ENCODE measurements around the gene UBE3B.
A peak's percentile ranks its signal among the peaks of the same experiment; 100 is the strongest.
"Not testable (repeated sequence)": the region's sequence is repeated elsewhere in the genome, so short reads cannot be mapped to it uniquely, and the experiment has no call there.

The UBE3B gene

DNA sequence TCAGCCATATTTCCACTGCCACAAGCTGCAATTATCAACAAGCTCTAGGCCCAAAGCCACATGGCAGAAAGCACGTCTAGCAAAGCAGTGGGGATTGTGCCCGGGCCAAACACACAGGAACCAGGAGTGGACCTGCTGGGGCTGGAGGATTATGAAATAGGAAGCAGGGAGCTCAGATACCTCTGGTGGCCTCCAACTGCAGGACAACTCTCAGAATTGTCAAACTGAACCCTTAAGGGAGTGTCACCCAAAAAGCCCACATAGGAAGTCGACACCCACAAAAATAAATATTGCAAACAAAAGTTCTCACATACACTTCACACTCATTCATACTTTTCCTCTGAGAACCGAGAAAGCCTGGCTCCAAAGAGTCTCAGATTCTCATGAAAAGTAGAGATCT is 26.5 kb upstream of the UBE3B start:
- DNase-seq = no peak

DNA sequence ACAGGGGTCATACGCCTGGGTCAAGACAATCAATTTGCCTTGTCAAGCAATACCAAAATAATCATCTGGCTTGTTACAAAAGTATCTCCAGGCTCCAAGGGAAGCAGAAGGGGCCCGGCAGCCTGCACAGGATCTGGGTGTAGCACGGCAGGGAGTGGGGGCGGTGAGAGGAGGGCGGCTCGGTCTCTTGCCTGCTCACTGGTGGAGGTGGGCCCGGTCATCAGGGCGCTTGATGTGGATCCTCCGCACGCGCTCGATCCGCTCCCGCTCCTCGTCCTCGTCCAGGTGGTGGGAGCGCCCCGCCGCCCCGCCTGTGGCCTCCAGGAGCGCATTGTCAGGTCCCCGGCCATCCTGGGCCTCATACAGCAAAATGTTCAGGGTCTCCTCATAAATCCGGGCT is 26.0 kb upstream of the UBE3B start:
- DNase-seq = no peak

DNA sequence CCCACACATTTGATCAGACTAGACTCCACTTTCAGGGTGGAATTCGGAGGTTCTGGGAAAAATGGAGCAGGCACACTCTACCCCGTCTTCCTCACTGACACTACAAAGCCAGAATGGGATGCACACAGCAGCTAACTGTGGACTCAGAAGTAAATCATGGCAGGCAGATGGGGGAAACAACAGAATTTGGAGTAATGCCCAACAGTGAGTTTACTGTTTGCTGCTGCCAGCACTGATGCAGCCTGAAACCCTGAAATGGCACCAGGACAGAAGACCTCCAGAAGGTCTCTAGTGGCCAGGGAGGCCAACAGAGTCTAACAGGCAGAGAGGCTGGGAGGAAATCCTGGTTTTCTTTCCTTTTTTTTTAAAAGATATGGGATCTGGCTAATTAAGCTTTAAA is 24.9 kb upstream of the UBE3B start:
- peak in 1 of 14 donors; percentile 5 for DNase-seq

DNA sequence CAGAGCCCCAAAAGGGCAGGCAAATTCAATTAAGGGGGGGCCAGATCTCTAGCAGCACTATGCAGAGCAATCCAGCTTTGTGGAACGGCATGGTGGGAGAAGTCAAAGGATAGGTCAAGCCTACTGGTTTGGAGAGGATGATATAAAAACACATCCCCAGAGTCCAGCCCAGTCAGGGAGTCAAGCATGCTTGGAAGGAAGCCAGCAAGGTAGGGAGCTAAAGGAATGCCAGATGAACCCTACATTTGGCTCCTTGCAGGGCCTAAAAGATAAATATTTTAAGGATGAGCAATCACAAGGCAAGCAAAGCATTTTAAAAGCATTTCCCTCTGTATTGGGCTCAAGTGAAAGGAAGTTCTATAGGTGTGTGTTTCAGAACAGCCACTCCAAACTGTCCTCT is 21.7 kb upstream of the UBE3B start:
- no peak for DNase-seq

DNA sequence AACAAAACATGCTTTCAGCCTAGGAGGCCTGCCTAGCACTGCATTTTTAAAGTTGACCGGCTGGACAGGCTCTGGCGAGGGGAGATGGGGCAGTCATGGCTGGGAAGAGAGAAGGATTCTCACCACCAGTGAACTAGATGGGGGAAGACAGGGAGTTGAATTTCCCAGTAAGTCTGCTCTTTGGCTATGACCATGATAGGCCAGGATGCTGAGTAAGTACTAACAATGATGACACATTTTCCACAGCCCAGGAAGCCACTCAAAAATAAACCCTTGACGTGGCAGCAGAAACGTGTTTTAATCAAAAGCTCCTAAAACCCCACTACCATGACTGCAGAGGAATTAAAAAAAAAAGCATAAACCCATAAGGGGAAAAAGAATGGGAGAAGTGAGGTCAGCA is 19.3 kb upstream of the UBE3B start:
- no peak for DNase-seq

DNA sequence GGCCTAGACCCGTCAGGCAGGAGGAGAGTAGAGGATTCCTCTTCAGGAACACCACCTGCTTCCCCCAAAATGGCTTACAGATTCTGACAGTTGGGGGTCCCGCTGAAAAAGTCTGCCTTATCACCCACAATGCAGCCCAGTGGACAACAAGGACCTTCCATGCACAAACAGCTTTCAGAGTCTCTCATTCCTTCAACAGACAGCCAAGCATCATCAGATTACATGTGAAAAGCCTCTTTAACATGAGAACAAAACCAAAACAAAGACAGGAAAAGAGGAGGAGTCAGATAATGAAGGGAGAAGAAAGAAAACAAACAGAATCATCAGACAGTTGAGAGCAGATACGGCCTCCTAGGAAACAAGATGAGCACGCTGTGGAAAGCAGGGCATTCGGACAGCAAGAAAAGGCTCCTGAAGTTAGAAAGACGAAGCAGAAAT is 18.6 kb upstream of the UBE3B start:
- DNase-seq = no peak

DNA sequence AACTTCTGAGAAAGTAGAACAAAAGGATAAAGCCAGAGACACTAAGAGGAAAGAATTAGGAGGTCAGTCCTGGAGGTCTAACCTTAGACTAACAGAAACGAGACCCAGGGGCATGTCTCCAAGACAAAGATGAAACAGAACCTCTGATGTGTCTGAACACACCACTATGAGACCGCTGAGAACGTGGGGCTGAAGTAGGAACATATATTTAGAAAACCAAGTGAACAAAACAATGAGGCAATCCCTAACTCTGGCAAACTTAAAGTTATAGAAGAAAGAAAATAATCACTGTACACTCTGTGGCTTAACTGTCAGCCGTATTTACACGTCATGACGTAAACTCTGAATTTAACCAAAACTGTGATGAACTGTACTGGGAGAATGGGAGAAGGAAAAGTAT is 18.2 kb upstream of the UBE3B start:
- DNase-seq = no peak

DNA sequence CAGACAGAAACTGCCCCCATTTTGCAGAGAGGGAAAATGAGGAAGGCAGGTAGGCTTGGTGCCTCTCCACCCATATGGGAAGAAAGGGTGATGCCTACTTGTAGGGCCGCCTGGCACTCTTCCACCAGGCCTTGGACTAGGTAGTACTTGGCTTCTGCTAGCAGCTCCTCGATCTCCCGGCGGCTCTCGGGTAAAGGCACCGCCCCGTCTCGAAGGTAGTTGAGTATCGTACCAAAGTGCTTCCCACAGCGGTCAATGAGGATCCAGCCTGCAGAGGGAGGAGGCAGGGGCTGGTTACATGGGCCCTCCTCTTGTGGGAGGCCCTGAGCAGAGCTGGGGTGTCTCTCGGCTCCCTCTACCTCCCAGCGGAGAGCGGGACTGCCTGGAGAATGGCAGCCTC is 16.9 kb upstream of the UBE3B start:
- peak in 1 of 14 donors; percentile 8 for DNase-seq

DNA sequence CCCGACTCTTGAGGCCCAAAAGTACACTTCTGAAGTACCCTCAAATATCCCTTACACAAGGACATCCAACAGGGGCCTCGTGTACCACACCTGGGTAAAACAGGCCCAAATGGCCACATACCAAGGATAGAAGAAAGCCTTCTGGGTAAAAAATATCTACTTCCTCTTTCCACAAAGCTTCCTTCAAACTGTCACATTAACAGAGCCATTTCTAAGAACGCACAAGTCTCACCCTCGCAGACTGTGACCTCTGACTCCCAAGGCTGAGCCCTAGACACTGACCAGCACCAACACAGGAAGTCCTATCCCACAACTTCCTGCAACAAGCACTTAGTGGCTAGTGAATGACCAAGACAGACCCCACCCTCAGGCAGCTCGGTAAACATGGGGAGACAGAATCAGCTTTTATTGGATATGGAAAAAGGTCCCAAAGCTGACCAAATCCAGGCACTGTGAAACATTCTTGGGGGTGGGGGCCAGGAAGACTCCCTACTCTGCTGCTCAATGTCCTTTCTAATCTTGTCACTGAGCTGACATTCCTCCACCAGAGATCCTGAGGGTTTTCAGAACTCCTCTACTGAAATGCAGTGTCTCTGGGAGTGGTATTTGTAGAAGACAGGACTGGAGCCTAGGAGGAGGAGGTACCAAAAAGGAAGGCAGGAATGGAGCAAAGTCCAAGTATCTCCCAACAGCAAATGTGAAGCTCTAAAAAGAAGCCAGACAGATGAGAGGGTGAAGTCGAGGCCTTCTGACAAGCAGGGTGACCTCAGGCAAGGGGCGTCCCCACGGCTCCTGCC is 16.2 kb upstream of the UBE3B start:
- peak in 3 of 14 donors; percentile 18 to 28 (median 28) for DNase-seq

DNA sequence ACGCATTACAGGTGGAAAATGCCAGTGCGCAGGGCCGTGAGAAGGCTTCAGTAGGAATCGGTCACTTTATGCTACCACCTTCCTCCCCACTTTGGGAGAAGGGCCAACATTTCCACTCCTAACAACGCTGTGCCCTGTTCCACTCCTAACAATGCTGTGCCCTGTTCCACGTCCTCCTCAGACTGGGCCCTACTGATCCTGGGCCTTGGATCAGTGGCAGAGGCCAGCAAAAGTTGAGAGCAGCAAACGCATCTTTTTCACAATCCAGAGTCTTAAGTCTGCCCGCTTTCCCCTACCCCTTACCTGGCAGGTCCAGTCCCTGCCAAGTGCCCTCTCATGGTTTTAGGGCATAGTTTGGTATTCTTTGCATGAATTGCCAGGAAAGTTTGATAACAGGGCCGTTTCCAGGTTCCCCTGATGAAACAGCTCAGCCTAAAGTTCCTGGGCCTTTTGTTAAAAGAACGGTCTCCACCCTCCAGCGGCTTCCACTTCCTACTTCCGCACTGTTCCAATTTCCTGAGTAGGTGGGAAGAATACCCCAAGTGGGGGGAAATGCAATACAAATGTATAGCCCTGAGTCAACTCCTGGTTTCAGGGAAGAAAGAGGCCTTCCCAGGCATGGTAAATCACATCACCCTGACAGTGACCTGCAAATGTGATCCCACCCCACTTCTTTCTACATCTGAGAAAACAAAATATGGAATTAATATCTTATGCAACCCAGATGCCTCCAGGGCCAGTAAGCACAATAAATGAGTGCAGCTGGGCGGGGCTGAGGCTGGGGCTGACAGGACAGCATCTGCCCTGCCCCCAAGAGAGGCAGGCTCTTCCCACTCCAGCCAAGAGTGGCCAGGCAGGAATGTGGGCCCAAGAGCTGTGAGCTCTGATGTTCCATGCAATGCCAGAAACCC is 15.3 kb upstream of the UBE3B start:
- DNase-seq = peak in 5 of 14 donors; percentile 25 to 58 (median 36)

DNA sequence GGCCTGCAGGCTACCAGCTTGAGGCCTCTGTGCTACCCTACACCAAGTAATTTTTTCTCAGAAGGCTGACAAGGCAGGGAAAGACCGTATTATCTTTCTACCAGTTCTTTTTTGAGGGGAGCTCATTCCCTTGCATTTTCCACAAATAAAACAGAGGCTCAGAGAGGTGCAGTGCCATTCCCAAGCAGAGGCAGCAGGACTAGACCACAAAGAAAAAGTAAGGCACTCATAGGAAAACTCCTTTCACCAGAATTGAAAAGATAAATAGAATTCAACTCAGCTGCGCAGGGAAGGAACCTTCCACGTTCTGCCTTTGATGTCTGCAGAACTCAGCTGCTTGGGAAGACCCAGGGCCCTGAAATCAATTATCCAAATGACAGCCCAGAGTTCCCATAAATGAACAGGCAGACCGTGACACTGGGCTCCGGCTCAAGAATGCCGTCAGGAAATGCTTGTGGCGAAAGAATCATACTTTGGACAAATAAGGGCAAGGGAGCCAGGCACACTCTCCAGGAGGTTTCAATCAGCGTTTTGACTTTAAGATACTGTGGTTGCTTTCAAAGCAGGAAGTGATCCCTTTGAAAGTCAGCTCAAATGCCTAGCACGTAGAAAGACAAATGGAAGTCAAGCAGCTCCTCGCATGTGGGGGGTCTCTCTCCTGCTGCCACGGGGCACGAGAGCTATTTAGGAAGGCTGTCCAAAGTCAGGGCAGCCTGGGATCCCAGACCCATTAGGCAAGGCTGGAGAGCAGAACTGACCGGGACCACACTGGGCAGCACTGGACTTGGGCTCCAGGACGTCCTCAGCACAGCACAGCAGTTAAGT is 14.4 kb upstream of the UBE3B start:
- DNase-seq = peak in 6 of 14 donors; percentile 13 to 60 (median 26)

DNA sequence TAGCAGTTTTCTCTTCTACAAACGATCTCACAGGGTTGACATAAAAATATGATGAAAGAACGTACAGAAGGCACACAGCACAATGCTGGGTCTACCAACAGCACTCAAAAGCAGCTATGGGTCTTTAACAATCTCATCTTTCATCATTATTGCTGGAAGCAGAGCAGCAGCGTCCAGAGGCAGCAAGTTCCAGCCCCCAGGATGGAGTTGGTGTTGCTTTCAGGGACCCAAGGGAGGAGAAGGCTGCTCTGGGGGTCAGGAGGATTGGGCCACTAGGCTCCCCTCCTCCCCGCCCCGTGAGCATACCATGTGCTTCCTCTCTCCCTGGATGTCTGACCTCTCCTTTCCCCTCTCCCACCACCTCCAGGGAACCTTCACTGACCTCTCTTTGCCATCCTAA is 13.7 kb upstream of the UBE3B start:
- no peak for DNase-seq

DNA sequence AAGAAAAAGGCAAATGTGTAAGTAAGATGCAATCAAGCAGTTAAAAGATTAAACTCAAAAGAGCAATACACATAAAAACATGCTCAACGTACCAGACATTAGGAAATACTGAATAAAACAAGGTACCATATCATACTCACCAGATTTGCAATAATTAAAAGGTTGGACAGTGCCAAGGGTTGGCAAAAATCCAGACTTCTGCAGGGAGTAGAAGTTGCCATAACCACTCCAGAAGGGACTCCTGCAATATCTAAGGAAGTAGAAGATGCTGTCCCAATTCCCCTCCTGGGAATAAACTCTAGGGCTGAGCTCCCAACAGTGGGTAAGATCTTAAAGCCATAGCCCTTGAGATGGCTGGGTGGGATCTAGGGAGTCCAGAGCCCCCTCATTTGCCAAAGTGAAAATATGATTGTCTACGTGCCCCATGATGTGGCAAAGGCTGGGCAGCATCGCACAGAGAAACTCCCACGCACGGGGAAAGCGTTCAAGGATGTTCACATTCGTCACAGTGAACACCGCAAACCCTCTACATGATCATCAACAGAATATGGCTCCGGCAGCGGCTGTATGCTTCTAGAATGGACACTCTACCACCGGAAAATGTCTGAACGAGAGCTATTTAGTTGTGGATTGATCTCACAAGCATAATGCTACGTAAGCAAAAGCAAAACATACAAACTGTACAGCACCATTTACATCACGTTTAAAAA is 12.6 kb upstream of the UBE3B start:
- DNase-seq = no peak

DNA sequence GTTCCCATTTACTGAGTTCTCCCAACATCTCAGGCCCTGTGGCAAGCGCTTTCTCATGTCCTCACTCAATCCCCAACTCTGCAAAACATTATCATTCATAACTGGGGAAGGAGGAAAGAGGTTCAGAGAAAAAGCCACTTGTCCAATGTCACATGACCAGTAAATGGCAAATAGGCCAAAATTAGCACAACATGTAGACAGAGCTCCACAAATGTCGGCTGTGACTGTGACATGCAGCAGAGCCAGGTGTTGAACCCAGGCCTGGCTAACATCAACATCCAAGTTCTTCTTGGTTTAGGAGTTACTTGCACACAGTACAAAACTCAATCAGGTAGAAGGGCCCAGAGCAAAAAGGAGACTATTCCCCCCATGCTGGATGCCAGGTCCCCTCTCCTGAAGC is 11.1 kb upstream of the UBE3B start:
- DNase-seq = no peak

DNA sequence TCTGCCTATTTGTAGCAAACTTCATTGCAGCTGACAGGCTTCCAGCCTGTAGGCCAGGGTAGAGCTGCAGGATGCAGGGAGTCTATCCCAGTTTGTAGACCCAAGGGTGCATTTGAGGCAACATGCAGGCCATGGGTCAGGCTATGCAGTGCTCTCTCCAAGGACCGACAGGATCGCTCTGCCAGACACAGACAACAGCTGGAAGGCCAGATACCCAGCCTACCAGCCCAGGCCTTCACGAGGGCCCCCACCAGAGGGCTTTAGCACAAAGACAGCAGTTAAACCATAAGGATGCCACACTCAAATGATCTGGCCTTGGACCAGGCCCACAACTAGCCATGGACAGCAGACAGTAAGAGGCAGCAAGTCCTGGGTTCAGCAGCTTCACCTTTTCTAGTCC is 10.6 kb upstream of the UBE3B start:
- peak in 4 of 14 donors; percentile 9 to 16 (median 10) for DNase-seq

DNA sequence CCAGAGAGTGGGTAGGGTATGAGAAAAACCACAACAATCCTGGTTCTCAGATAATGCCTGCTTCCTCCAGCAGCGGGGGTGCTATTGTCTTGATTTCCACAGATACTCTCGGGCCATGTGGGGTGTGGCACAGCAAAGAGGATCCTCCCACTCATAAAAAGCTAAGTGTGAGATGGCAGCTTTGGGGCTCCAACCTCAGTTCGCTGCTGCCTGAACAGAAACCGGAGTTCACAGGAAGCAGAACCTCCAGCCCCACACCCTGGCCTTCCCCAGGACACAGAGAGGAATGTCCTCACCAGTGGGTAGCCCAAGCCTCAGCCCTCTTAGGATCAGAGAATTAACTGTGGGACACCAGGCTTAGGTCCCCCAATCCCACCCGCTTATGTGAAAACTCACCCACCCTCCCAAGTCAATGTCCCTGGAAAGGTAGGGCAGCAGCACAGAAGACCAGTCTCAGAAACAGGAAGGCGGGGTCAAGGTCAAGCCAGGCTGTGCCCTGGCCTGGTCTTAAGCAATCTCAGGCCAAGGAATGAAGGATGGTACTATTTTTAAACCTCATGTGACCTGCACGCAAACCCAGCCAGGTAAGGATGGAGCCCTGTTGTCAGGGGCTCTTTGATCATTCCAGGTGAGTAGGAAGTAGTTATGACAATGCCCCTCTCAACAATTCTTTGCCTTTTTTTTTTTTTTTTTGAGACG is 9.3 kb upstream of the UBE3B start:
- DNase-seq = no peak

DNA sequence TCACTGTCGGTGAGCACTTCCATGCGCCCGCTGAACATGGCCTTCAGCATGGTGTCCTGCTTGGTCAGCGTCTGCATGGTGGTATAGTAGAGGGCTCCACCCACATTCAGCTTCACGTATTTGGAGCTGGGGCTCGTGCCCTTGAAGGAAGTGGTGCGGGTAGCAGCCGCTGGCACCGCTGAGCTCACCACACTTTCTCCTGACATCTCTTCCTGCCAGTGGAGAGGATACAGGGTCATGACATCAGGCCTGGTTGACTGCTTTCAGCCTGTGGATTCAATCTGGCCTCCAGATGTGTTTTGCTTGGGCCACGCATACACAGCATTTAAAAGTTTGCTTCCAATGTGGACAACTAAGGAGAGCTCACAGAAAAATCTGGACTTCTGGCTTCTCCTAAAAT is 7.9 kb upstream of the UBE3B start:
- DNase-seq = no peak

DNA sequence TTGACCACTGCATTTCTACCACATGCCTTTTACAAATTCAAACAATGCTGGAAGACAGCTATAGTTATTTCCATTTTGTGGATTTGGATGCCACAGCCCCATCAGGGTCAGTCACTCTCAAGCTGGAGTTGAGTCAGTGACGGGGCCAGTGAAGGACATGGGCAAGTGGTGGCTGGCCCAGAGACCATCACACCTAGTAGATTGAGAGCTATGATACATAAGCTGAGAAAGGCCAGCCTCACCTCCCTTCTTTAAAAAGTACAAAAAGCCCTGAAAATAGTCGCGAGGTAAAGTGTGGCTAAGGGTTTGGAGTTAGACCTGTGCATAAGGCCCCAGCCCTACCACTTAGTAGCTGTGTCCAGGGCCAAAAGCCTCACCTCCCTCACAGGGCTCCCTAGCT is 4.4 kb upstream of the UBE3B start:
- no peak for DNase-seq

DNA sequence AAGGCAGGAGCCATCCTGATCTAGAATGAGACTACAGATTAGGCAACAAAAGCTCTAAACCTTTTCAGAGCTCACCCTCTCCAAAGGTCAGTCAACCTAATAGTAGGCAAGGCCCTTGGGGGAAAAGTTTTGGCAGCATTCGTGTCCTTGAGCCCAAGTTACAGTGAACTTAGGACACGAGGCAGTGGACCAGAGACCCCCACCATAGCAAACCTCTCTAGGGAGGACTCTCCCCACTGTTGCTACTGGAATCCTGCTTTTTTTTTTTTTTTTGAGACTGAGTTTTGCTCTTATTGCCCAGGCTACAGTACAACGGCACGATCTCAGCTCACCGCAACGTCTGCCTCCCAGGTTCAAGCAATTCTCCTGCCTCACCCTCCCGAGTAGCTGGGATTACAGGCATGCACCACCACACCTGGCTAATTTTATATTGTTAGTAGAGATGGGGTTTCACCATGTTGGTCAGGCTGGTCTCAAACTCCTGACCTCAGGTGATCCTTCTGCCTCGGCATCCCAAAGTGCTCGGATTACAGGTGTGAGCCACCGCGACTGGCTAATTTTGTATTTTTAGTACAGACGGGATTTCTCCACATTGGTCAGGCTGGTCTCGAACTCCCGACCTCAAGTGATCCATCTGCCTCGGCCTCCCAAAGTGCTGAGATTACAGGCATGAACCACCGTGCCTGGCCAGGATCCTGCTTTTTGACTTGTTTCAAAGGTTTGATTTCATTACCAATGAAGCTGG is 3.7 kb upstream of the UBE3B start:
- DNase-seq = not testable (repeated sequence)

DNA sequence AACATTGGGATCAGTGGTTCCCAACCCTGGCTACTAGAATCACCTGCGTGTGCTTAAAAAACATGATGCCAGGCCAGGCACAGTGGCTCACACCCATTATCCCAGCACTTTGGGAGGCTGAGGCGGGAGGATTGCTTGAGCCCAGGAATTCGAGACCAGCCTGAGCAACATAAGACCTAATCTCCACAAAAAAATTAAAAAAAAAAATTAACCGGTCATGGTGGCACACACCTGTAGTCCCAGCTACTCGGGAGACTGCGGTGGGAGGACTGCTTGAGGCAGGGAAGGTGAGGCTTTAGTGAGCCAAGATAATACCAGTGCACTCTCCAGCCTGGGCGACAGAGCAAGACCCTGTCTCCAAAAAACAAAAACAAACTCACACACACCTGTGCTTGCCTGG is 2.3 kb upstream of the UBE3B start:
- DNase-seq = no peak
